Activated B cell treated with CpG ODN at 0.5 μM for 24 hours (primary cell): ENCODE data around the gene GATA6. TPM values are rescaled to one million over a fixed set of nuclear protein-coding genes. Genes with fewer than 3 reads are reported as not detected.

Experiments
- ATAC-seq: fragments of 200-7000 bp; cut with Tn5 transposase; one replicate; pipeline ENCODE4 v1.10.0; 2021; ENCODE audit warnings: low read depth, mild to moderate bottlenecking, moderate library complexity
- CTCF ChIA-PET: fragments of 350-600 bp; sonication (Branson Sonifier 250); formaldehyde crosslinking; loops from one replicate; lab custom pipeline; 2021; ENCODE audit warnings: antibody characterized with exemption; lab: Charles Lee
- POLR2A ChIA-PET: fragments of 350-600 bp; sonication (Branson Sonifier 250); formaldehyde crosslinking; loops from one replicate; lab custom pipeline; 2021; ENCODE audit warnings: antibody characterized with exemption; lab: Charles Lee
- DNase-seq: peaks from one replicate; pipeline ENCODE4 v3.0.0; 2022
- H3K27ac Mint-ChIP-seq: one replicate; pipeline ENCODE4 v1.8.0; 2020; ENCODE audit warnings: mixed read lengths
- H3K27me3 Mint-ChIP-seq: one replicate; pipeline ENCODE4 v1.8.0; 2021; ENCODE audit warnings: mixed read lengths
- H3K36me3 Mint-ChIP-seq: one replicate; pipeline ENCODE4 v1.8.0; 2021; ENCODE audit warnings: low read depth, mixed read lengths
- H3K4me1 Mint-ChIP-seq: one replicate; pipeline ENCODE4 v1.8.0; 2021; ENCODE audit warnings: mixed read lengths
- H3K4me3 Mint-ChIP-seq: one replicate; pipeline ENCODE4 v1.8.0; 2020; ENCODE audit warnings: mild to moderate bottlenecking, mixed read lengths
- H3K9me3 Mint-ChIP-seq: one replicate; pipeline ENCODE4 v1.8.0; 2020; ENCODE audit warnings: mixed read lengths
- intact Hi-C: fragments of 100-400 bp; cut with micrococcal nuclease; formaldehyde crosslinking; loops from one replicate; pipeline ENCODE4 v1.15.1; 2024
- total RNA-seq: library from RNA; stranded (reverse); gene quantifications from 2 replicates; pipeline ENCODE4 v1.2.3, GENCODE V29; 2022
- TF ChIP-seq, protein P1 (sequence below): fragments of 200-600 bp; IDR thresholded peaks from one replicate; pipeline ENCODE4 v1.8.0; 2022; ENCODE audit warnings: antibody characterized with exemption, mild to moderate bottlenecking

GATA6 gene
- total RNA-seq, 1 donor from 2014 or later: not detected

DNA sequence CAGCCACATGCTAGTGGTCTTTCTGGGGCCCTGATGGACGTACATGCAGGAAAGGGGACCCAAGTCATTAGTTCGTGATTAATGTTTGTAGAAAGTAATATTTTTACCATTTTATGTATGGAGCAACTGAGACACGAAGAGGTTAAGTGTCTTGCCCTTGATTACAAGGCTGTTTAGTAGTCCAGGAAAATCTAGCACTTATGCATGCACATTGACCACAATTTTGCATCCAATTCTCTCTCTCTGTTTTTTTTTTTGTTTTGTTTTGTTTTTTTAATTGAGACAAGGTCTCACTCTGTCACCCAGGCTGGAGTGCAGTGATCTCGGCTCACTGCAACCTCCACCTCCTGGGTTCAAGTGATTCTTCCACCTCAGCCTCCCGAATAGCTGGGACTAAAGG, 8.3 kb upstream of the GATA6 start:
- Mint-ChIP-seq H3K27me3 (peaks cover 37% of the 10 kb centered on the region), H3K36me3 (no peaks in the 10 kb centered on the region), H3K4me1 (no peaks in the 10 kb centered on the region), H3K4me3 (no peak overlapping the region), H3K27ac (no peak overlapping the region), H3K9me3 (no peaks in the 10 kb centered on the region)
- TF ChIP-seq, protein P1, sequence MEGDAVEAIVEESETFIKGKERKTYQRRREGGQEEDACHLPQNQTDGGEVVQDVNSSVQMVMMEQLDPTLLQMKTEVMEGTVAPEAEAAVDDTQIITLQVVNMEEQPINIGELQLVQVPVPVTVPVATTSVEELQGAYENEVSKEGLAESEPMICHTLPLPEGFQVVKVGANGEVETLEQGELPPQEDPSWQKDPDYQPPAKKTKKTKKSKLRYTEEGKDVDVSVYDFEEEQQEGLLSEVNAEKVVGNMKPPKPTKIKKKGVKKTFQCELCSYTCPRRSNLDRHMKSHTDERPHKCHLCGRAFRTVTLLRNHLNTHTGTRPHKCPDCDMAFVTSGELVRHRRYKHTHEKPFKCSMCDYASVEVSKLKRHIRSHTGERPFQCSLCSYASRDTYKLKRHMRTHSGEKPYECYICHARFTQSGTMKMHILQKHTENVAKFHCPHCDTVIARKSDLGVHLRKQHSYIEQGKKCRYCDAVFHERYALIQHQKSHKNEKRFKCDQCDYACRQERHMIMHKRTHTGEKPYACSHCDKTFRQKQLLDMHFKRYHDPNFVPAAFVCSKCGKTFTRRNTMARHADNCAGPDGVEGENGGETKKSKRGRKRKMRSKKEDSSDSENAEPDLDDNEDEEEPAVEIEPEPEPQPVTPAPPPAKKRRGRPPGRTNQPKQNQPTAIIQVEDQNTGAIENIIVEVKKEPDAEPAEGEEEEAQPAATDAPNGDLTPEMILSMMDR: no peak
- no peak for DNase-seq
- intact Hi-C loops: no loop called here
- no peak for ATAC-seq
- POLR2A ChIA-PET: no interaction called here
- CTCF ChIA-PET: no interaction called here

DNA sequence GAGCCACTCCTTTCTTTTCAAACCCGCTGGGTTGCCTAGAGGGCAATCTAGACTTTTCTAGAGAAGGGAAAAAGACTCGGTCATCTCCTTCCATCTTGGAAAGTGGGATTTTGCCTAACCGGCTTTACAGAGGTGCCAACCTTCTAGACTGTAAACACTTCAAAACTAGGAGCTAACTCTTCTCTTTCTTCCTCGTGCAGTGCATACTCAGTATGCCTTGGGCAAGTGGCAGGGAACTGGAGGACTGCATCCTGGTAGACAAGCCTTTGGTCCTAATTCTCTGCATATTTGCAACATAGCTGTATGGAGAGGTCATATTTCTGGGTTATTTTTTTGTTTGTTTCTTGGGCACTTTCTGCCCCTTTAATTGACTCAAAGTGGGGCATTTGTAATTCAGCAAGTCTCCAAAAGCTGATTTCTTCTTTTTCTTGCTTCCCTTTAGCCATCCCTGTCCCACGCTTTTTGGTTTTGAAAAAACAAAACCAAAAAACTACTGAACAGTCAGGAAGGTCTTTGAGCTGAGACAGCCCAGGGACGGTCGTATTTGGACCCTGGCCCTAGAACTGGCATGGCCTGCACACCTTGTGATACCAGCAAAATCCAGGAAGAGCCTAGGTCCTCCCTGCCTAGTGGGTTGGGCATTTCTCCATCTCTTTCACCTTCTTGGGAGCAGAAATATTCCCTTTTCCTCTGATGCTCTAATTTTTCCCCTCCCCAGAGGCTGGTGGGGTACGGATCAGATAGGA, 5.8 kb upstream of the GATA6 start:
- Mint-ChIP-seq H3K9me3 (no peaks in the 10 kb centered on the region), H3K27me3 (peaks cover 58% of the 10 kb centered on the region), H3K27ac (no peak overlapping the region), H3K36me3 (no peaks in the 10 kb centered on the region), H3K4me1 (peaks cover 5% of the 10 kb centered on the region), H3K4me3 (no peak overlapping the region)
- DNase-seq (no peak), ATAC-seq (no peak)
- POLR2A ChIA-PET: no interaction called here
- intact Hi-C loops: no loop called here
- TF ChIP-seq, protein P1: no peak
- CTCF ChIA-PET: no interaction called here

DNA sequence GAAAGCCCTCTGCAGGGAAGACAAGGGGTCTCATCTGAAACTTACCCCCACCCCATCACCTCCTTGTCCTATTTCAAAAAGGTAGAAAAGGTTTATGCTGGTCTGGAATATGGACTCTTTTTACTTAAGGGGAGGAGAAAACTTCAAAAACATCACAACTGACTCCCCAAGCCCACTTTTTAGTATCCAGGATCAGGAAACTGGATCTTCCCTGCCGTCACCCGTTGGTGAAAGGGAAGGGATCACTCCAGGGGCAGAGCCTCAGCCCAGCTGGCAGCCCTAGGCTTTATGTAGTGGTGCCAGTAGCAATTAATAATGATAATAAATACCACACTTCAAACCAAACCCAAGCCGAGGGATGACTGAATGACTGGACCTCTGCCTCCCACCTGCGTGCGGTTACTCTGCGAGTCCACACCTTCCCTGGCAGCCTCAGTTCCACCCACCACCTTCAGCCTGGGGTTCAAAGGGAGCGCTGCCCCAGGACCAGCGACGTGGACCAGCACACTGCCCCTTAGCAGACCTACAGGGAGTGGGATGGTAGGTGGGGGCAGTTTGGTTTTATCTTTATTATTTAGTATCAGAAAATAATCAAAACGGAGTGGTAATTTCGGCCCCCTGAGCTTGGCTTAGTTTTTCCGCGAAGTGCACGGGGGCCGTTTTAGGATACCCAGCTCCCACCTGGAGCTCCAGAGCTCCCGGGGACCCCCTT, 4.9 kb upstream of the GATA6 start:
- no peaks in the 10 kb centered on the region for H3K9me3 Mint-ChIP-seq
- TF ChIP-seq, protein P1: no peak
- H3K27me3 Mint-ChIP-seq: peaks cover 58% of the 10 kb centered on the region
- ATAC-seq: no peak
- H3K36me3 Mint-ChIP-seq: no peaks in the 10 kb centered on the region
- intact Hi-C loops: no loop called here
- H3K4me3 Mint-ChIP-seq: no peak overlapping the region
- H3K4me1 Mint-ChIP-seq: peaks cover 9% of the 10 kb centered on the region
- CTCF ChIA-PET: no interaction called here
- DNase-seq: no peak
- H3K27ac Mint-ChIP-seq: no peak overlapping the region
- POLR2A ChIA-PET: no interaction called here

DNA sequence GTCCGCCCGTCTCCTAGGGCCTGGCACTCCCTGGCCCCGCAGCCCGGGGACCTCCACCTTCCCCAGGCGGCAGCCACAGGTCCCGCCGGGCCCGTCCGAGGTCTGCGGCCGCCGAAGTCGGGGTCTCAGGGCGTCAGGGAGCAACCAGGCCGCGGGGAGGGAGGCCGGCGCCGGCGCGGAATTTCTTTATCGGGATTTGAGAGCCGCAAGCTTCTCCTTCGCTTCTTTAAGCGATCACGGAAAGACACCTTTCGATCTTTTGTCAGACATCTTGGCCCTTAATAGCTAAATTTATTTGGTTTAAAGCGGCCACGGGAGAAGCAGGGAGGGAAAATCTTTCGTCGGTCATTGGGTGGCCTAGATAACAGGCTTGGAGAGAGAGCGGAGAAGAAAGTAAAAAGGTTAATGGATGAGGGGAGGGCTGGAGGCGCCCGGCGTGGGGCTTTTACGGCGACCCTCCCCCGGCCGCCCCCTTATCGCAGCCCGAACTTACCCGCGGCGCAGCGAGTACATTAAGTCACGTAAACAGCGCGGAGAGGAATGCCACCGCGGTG, 4.3 kb upstream of the GATA6 start:
- intact Hi-C loops: no loop called here
- TF ChIP-seq, protein P1: no peak
- Mint-ChIP-seq H3K27ac (no peak overlapping the region), H3K9me3 (no peaks in the 10 kb centered on the region), H3K4me1 (peaks cover 14% of the 10 kb centered on the region), H3K27me3 (peaks cover 61% of the 10 kb centered on the region), H3K4me3 (no peak overlapping the region), H3K36me3 (no peaks in the 10 kb centered on the region)
- ChIA-PET CTCF (no interaction called here), POLR2A (no interaction called here)
- DNase-seq (no peak), ATAC-seq (no peak)

DNA sequence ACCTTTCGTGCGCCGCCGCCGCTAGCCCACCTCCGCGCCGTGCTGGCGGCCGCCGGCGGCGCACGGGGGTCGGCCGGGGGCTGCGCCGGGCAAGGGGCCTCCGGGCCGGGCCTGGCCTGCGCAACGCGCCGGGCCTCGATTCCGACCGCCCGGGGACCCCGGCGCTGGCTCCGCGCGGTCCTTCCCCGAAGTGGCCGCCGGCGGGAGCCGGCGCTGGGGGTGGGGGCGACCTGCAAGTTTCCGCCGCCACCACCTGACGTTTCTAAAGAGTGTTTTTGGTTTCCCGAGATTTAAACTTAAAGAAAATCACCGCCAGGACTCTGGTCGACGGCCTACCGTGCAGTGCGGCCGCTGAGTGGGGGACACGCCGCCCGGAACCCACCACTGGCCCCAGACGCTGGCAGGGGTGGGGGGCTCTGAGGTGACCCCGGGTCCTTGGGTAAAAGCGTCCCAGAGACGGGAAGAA, 3.8 kb upstream of the GATA6 start:
- Mint-ChIP-seq H3K36me3 (no peaks in the 10 kb centered on the region), H3K4me3 (no peak overlapping the region), H3K4me1 (peaks cover 18% of the 10 kb centered on the region), H3K27ac (no peak overlapping the region), H3K9me3 (no peaks in the 10 kb centered on the region), H3K27me3 (peaks cover 62% of the 10 kb centered on the region)
- ATAC-seq: no peak
- intact Hi-C loops: no loop called here
- TF ChIP-seq, protein P1: no peak
- POLR2A ChIA-PET: no interaction called here
- CTCF ChIA-PET: no interaction called here
- no peak for DNase-seq
